Suppressor macrophage treated with lipopolysaccharide for 4 hours (primary cell): Measurements from ENCODE around the gene MCM3AP.
A peak's percentile ranks its signal among the peaks of the same experiment; 100 is the strongest.
"Not testable (repeated sequence)": the region's sequence is repeated elsewhere in the genome, so short reads cannot be mapped to it uniquely, and the experiment has no call there.

Experiments used
- DNase-seq: peaks from one replicate; pipeline ENCODE4 v3.0.0-alpha.2; 2020

The MCM3AP gene

DNA sequence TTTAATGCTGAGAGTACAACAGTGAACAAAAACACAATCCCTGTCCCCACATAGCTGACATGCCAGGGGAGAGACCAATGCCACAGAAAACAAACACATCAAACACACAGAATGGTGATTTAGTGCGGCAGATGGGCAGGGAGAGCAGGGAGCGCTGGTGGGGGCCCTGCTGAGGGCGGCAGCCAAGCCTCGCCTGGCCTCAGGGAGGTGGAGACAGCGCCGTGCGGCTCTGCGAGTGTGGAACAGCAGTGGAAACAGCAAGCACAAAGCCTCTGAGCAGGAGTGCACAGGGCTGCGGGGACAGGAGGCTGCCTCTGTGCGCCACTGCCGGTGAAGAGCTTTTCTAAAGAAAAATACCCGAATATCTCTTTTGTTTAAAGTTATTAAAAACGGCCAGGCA is 17.0 kb downstream of the MCM3AP start:
- no peak for DNase-seq

DNA sequence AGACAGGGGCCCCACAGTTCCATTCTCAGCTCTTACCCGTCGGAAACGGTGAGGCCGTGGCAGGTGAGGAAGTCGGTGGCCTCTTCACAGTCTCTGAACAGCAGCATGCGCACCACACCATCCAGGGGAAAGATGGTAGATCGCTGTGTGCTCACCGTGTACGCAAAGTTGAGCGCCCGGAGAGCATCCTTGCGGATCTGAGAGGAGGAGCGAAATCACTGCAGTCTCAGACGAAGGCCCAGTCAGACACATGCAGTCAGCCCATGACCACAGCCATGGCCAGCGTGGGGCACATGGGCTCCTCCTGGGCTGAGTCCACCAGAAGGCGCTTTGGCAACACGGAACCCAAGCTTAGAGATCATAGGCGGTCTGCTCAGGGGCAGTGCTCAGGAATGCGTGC is 18.5 kb downstream of the MCM3AP start:
- no peak for DNase-seq

DNA sequence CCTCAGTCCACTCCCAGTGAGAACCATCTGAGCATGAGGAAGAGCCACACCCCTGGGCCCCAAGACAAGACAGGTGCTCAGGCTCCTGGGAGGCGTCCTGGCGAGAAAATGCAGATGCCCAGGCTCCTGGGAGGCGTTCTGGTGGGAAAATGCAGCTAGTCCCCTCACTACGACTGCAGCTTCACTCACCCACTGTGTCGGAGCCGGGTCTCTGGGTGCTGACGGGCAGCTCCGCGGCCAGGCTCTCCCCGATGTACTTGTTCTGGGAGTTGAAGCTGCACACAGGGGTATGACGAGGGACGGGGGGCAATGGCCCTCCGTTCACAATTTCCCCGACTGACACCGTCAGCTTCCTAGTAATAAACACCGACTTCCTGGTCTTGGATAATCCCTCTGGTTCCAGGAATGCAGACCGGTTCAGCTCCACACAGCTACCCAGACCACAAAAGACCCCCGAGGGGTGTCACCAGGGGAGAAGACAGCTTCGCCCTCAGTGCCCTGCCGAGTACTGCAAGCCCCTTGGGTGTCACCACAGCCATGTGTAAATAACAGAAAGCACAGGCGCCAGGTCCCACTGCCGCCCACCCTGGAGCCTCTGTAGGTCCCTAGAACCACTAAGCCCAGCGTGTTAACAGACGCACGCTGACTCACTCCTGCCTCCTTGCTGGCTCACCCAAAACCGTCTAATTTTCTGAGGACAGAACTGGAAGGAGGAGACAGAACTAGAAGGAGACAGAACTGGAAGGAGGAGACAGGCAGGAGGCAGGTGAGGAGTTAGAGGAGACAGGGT is 19.5 kb downstream of the MCM3AP start:
- DNase-seq: no peak

DNA sequence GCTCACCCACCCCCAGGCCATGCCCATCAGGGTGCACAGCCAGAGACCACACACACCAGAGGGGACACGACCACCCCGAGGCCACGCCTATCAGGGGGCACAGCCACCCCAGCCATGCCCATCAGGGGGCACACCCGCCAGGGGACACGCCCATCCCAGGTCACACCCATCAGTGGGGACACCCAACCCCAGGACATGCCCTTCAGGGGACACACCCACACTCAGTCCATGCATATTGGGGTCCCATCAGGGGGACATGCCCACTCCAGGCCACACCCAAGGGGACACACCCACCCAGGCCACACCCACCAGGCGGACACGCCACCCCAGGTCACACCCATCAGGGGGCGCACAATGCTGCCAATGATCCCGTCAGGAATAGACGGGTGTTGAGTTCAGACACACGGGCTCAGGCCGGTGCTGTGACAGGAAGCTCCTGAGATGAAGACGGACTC is 20.7 kb downstream of the MCM3AP start:
- no peak for DNase-seq

DNA sequence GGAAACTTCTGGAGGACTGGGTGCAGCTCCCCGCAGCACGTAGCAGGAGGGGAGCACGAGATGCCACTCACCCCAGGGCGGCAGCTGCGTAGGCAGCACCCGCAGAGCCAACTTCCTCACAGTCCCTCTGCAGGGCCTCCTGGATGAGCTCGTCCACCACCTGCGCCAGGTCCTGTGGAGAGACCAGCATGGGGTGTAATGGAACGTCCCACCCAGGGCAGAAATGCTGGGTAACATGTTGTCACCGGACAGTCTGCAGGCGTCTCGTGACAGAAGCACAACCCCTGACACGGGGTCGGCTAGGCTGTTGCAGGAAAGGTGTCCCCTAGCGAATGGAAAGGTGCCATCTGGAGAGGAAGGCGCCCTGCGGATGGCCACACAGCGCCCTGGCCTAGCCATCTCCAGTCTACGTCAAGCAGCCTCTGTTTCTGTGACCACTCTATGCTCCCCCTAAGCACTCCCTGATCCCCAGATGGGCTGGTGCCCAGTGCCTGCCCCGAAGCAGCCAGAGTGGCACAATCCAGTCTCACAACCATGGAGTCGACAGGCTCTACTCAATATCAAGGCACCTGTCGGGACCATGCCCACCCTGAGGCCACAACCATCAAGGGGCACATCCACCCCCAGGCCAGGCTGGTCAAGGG is 21.2 kb downstream of the MCM3AP start:
- DNase-seq: no peak

DNA sequence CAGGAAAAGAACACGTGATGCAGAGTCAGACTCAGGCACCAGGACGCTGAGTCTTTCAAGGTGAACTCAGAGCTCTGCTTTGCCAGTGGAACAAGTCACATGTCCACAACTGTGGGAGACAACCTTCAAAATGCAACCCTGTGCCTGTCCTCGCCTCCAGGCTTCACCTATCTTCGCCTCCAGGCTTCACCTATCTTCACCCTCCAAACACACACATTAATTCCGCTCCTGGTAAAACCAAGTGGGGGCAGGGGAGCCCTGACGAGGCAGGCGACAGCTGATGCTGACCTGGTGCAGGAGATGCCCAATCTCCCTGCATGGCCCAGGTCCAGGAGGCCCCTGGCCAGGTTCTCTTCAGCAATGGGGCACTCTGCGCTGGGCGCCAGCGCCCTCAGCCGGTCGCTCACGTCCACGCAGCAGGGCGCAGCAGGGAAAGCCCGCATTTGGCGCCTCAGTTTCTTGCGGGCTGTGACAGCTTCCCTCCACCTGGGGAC is 28.9 kb downstream of the MCM3AP start:
- no peak for DNase-seq

DNA sequence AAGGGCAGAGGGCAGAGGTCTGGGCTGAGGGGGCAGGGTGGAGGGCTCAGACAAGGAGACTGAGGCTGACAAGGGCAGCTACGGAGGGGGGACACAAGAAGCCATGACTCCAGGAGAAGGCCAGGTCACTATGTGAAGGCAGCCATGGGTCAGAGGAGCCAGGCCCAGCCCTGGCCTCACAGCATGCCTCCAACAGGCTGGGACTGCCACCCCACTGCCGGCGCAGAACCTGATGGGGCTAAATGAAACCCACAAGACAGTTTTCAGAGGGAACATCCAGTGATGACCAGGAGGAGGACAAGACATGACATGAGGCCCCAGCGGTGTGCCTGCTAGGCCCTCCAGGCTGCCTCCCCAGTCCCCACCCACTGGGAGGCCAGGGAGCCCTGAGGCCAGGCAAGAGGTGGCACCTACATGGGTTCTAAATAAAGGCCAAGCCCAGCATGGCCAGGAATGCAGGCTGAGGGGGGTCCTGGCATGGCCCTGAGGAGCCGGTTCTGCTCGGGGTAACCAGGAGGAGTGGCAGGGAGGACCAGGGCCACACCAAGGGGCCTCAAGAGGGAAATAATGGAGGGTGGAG is 29.6 kb downstream of the MCM3AP start:
- no peak for DNase-seq

DNA sequence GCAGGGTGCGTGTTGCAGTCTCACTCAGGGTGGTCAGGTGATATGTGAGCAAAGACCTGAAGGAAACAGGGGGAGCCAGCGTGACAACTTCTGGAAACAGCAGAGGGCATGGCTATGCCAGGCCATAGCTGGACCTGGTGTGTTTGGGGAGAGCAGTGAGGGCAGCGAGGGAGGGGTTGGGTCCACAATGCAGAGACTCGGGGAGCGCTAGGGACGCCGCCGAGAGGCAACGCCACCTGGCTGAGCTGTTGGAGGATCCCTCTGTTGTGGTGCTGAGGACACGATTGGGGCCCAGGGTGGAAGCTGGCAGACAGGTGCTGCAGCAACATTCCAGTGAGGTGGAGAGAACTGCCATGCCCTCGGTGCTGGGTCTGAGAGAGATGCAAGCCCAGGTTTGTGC is 30.2 kb downstream of the MCM3AP start:
- no peak for DNase-seq

DNA sequence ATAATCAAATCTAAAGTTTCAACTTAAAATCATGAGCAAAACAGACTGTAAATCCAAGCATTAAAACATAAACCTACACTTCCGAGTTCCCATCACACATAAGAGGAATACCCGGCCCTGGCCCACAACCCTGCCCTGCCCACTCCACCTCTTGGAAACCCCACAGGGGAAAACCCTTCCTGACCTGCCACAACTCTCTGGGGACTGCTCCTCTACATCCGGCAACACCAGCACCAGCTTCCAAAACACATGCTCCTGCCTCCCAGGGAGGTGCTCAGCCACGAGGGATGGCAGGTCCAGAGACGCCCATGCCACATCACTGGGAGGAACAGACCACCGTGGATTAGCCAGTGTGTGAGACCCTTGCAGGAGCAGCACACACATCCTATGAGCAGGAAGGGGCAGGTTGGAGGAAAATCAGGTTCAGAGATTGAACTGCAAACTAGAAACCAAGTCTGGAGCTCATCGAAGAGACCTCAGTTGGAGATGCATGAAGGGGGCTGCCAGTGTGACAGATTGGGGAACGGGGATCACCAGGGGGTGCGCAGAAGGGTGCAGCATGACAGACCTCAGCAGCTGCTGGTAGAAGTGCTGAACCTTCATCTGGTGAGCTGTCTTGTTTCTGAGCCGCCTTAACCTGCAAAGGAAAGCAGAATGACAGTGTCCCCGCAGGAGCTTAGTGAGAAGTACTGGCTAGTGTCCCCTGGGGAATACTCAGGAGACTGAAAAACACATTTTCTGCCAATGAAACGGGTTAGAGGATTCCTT is 31.0 kb downstream of the MCM3AP start:
- no peak for DNase-seq

DNA sequence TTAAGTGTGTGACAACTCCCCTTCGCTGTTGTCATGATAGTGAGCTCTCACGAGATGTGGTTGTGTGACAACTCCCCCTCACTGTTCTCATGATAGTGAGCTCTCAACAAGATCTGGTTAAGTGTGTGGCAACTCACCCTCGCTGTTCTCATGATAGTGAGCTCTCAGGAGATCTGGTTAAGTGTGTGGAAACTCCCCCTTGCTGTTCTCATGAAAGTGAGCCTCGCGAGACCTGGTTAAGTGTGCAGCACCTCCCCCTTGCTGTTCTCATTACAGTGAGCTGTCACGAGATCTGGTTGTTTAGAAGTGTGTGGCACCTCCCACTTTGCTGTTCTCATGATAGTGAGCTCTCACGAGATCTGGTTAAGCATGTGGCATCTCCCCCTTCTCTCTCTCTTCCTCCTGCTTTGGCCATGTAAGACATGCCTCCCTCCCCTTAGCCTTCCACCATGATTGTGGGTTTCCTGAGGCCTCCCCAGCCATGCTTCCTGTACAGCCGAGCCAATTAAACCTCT is 31.7 kb downstream of the MCM3AP start:
- no peak for DNase-seq

DNA sequence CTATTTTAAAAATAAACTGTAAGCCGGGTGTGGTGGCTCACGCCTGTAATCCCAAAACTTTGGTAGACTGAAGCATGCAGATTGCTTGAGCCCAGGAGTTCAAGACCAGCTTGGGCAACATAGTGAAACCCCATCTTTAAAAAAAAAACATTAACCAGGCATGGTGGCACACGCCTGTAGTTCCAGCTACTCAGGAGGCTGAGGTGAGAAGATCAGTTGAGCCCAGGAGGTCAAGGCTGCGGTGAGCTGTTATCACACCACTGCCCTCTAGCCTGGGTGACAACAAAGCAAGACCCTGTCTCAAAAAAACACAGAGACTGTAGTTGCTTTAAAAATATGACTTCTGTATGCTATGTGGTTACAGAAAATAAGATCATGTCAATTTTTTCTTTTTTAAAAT is 32.6 kb downstream of the MCM3AP start:
- DNase-seq: no peak

DNA sequence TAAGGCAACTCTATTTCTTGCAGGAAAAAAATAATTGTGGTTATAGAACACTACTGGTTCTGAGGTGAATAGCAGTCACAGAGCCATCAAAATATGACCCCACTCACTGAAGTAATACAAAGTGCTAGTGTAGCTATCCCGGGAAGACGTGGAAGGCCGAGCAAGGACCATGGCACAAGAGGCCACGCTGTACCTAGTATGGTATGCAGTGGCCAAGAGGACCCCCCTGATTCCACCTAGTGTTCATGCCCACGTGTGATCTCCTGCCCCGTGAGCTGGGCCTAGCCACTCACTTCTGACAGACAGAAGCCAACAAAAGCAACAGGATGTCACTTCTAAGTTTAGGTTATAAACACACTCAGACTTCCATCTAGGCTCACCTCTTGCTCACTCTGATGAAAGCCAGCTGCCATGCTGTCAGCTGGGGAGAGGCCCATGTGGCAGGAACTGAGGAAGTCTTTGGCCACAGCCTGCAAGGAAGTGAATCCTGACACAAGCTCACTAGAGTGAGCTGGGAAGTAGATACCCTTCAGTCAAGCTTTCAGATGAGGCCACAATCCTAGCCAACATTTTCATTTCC is 35.2 kb downstream of the MCM3AP start:
- peak; percentile 15 for DNase-seq

DNA sequence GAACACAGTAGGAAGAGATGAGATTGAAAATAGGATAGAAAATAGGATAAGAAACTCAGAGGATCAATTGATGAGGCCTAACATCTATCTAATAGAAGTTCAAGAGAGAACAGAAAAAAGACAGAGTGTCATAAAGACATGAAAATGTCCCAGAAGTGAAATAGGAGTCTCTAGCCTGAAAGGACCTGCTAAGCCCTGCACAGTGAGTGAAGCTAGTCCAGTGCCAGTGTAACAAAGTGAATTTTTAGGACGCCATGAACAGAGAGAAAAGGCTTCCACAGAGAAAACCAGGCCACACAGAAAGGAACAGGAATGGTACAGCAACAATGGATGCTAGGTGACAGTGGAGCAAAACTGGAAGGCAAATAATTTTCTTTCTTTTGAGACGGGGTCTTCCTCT is 36.6 kb downstream of the MCM3AP start:
- DNase-seq: no peak

DNA sequence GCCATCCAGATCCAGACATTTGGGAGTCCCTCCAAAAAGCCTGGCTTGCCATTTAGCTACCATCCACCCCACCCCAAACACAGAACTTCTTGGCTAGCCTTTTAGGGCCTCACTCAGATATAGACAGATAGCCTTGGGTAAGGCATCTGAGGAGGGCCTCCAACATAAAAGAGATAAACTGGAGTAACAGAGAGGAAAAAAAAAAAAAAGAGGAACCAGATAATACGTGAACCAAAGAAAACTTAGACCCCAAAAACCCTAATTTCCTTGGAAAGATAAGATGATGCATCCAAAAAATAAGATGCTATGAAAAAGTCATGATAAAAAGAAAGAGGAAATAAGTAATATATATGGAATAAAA is 37.0 kb downstream of the MCM3AP start:
- no peak for DNase-seq

DNA sequence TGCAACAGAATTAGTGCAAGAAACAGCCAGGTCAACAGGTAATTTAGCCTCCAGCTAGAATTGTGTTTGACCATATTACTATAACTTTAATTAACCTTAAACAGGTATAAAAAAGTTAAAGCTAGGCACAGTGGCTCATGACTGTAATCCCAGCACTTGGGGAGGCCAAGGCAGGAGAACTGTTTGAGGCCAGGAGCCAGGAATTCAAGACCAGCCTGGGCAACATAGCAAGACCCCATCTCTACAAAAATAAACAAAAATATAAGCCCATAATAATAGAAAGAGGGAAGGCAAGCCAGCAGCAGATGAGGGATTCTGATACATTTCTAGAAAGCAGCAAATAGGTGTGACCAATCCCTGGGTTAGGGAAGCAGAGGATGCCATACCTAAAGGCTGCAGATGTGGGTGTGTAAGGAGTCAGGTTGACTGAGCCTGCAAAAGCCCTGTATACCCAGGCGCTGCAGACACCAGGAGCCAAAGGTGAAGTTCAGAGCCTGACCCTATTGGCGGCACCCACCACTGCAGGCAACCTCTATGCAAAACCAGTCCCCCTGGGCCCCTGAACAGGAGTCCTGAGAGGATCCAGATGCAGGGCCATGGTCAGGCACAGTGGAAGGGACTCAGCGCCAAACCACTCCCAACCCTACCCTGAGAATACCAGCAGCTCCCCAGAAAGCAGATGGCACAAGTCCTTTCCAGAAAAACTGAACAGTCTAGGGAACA is 37.6 kb downstream of the MCM3AP start:
- DNase-seq: no peak

DNA sequence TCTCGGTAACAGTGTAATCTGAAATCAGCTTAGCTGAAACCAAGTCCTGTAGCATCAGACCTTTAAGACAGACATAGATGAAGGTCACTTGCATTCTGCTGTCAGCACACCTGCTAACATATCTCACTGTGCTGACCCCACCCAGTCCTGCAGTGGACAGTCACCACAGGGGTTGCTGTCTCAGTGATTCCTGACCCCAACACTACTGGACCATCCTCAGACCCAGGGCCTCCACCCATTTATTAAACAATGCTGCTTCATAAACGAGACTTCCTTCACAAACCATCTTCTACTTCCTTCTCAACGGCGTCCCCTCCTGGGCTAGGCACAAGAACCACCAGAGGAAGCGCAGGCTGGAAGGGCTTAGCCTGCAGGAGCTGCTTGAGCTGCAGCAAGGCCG is 39.1 kb downstream of the MCM3AP start:
- DNase-seq: no peak

DNA sequence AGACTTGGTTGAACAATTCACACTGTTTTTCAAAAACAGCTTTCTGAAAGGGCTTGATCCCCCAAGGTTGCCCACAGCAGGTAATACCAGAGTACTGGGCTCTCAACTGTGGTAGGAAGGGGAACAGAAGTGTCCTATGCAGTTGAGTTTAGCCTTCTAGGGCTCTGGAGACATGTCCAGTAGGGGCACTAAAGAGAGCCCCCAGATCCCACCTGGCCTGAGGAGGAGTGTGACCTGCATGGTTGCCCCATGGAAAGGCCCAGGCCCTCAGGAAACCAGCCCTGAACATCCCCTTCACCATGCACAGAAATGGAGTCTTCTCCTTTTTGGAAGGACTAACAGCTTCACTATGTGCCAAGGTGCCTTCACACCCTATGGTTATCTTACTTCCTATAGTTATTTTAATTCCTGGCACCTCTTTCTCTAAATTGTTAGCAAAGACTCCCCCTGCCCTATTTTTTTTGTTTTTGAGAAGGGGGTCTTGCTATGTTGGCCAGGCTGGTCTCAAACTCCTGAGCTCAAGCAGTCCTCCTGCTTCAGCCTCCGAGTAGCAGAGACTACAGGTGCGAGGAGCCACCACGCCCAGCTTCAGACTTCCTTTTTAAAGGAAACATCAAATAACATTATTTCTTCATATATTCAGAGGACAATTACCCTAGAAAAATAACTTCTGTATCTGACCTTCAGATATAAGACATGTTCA is 40.0 kb downstream of the MCM3AP start:
- DNase-seq: no peak

DNA sequence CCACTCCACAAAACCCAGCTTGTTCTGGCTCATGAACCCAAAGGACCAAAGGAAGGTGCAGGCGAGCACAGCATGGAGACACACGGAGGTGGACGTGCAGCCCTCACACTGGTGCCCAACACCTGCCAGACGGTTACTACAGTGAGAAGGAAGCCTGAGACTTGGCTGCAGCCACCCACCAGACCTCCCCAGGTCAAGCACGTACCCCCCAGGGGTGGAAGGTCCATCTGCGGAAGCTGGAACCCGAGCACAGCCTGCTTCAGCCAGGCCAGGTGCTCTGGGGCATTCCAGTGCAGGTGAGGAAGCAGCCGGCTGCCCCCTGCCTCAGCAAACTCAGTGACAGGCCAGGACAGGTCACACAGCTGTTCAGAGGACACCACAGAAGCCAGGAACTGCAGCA is 40.8 kb downstream of the MCM3AP start:
- DNase-seq: no peak

DNA sequence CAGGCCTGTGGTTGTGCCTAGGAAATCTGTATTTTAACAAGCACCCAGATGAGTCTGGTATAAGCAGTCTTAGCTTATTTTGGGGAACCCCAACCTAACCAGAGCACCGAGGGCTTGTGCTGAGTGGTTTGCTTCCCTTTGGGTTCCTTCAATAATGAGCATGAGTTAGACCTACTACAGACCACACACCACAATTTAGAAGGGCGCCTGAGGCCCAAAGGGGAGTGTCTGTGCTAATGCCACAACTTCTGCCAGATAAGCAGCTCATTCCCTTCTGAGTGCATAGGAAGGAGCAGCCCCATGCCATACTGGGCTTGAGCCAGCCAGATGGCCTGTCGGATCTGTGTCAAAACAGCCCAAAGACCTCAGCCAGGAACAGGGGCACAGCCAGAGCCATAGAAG is 41.5 kb downstream of the MCM3AP start:
- DNase-seq: no peak

DNA sequence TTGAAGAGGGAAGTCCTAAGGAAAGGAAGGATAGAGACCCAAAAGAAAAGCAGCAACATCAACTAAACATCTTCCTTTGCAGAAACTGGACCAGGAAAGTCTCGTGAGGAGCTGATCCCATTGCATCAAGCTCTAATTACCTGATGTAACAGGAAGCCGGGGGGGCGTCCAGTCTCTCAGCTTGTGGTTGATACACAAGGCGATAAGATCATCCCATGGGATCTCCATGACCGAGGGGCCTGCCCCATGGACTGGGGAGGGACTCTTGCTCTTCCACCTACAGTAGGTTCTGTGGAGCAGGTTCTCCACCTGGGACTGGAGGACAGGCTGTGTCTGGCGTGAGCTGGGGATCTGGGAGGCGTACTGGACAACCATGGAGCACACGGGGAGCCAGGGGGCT is 42.1 kb downstream of the MCM3AP start:
- no peak for DNase-seq

DNA sequence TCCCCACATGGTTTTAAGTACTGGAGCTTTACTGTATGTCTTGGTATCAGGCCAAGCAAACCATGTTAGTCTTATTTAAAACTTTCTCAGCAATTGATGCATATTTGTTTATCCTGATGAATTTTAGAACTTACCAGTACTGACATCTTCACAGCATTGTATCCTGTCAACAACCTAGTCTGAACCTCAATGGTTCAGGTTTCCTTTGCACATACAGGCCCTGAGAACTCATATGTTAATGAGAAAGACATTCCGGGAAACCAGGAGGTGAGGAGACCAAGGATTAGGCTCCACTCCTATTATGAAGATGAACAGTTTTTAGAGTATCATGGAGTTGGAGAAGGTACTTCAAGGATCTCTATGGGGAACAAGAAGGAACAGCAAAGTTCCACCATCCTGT is 43.8 kb downstream of the MCM3AP start:
- DNase-seq: not testable (repeated sequence)
